Mammary epithelial cell (primary cell): Measurements from ENCODE around the gene UBE2L5.

Experiments
- CTCF ChIP-seq, 2 donors: IDR thresholded peaks in 1 of 2; conservative IDR thresholded peaks in 1 of 2; 2 replicates each; pipeline ENCODE4 v1.5.1; 2011 to 2012; ENCODE audit warnings: inconsistent platforms in 2 of 2, low read length in 2 of 2, mild to moderate bottlenecking in 2 of 2, control low read depth in 1 of 2, low read depth in 1 of 2; ENCODE audit not compliant: insufficient read depth in 1 of 2; ENCODE audit errors: extremely low read depth in 1 of 2
- EZH2 ChIP-seq: IDR thresholded peaks from 2 replicates; pipeline ENCODE4 v1.6.1; 2012; ENCODE audit warnings: low read length, inconsistent platforms, borderline replicate concordance

GRCh38 chr13:30435911-30436451 is 13.7 kb downstream of the UBE2L5 start:
- TF ChIP-seq CTCF (conservative IDR thresholded peaks at IDR 0.05 in 1 of 2, IDR thresholded peaks at IDR 0.05 in 1 of 2; ENCODE audit: extremely low read depth in 1 of 2, insufficient read depth in 1 of 2, low read depth in 1 of 2, low read length in 2 of 2) (no peak), EZH2 (no peak)
